Lower leg skin (tissue), 4 donors: Measurements from ENCODE around the gene S100A16. TPM values are rescaled to one million over a fixed set of nuclear protein-coding genes. Genes with fewer than 3 reads are reported as not detected.

ENCODE experiments used
- DNase-seq, 2 donors: peaks; one replicate each; pipeline ENCODE4 v3.0.0-alpha.2; 2019; ENCODE audit warnings: low spot score in 2 of 2
- H3K4me3 ChIP-seq: fragments of 200-600 bp; sonication (generic); 2 replicates; pipeline ENCODE4 v1.5.1; 2017; ENCODE audit warnings: mild to moderate bottlenecking, low read depth; ENCODE audit not compliant: poor library complexity, severe bottlenecking
- POLR2A ChIP-seq, 2 donors: fragments of 450-650 bp; IDR thresholded peaks; one replicate each; pipeline ENCODE4 v1.6.1; 2016 to 2017; ENCODE audit warnings: antibody characterized with exemption in 2 of 2, mild to moderate bottlenecking in 1 of 2, moderate library complexity in 1 of 2
- WGBS, 2 donors: methylation state at CpG; one replicate each; pipeline ENCODE4 v1.1.5; 2018; 5-methylcytosine and 5-hydroxymethylcytosine counted together
- intact Hi-C: fragments of 100-400 bp; cut with DNase I; formaldehyde crosslinking; loops from one replicate; pipeline ENCODE4 v1.15.0; 2023; ENCODE audit warnings: low total_unique reads
- total RNA-seq, 4 donors: library from RNA; depleted of rRNA; stranded (reverse); fragments of >200 nt; gene quantifications; one replicate each; pipeline ENCODE4 v1.1.0, GENCODE V29; 2016
- TF ChIP-seq, protein P1 (sequence below), 3 donors: fragments of 450-650 bp; IDR thresholded peaks; one replicate each; pipeline ENCODE4 v1.5.1; 2016; ENCODE audit warnings: antibody characterized with exemption in 3 of 3, mild to moderate bottlenecking in 3 of 3, moderate library complexity in 2 of 3

Gene S100A16
- total RNA-seq, 4 donors from 2014 or later = 289 to 390 (median 329) TPM

DNA sequence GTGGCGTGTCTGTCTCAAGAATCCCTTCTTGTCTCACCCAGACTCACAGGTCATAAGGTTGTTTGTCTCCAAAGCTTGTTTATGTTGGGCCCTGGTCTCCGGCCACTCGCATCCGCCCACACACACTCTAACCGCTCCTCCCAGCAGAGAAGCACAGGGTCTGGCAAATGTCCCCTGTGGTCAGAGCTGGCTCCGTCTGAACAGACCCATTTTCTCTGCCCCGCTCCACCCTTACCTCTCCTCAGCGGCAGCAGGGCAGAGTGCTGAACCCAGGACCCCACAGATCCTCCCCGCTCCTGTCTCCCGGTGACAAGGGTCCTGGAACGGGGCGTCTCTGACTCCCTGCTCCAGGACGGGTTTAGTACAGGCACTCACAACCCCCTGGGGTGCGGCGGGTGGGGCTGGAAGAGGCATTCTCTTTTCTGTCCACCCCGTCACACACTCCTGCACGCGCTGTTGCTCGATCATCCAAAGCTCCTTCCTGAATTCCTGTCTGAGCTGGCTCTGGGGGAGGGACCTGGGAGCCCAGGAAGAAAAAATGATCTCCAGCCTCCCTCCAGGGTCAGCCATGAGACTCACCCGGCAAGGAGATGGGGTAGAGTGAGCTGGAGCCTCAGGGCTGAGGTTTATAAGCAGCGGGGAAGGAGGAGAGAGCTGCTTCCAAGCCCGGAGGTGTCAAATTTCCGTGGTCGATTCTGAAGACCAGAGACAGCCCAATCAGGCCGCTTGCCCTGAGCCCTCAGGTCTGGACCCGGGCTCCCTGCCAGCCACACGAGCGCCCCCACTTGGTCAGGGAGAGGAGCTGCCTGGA lies 14.2 kb upstream of the S100A16 start, which contains the start of gene S100A13:
TSS of gene S100A13 (minus strand) at position 602 of the 811 bp plus-strand sequence. CDS start 1,033 bp downstream, outside the sequence.
- DNase-seq = peak; percentile 77 to 95
- TF ChIP-seq, protein P1, sequence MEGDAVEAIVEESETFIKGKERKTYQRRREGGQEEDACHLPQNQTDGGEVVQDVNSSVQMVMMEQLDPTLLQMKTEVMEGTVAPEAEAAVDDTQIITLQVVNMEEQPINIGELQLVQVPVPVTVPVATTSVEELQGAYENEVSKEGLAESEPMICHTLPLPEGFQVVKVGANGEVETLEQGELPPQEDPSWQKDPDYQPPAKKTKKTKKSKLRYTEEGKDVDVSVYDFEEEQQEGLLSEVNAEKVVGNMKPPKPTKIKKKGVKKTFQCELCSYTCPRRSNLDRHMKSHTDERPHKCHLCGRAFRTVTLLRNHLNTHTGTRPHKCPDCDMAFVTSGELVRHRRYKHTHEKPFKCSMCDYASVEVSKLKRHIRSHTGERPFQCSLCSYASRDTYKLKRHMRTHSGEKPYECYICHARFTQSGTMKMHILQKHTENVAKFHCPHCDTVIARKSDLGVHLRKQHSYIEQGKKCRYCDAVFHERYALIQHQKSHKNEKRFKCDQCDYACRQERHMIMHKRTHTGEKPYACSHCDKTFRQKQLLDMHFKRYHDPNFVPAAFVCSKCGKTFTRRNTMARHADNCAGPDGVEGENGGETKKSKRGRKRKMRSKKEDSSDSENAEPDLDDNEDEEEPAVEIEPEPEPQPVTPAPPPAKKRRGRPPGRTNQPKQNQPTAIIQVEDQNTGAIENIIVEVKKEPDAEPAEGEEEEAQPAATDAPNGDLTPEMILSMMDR (IDR thresholded peaks at IDR 0.05) = no peak
- peak in 1 of 2 donors; percentile 31 for TF ChIP-seq POLR2A (IDR thresholded peaks at IDR 0.05)
- WGBS, 2 donors = 11 to 15% methylated on average over 24 to 26 of the region's 28 CpGs
- H3K4me3 ChIP-seq = peak within 1 kb of the TSS; percentile 39
- intact Hi-C loops = loop anchor here (10.0 kb wide), 1 partner anchor 92 kb away; the partner anchor contains the start of gene S100A6

DNA sequence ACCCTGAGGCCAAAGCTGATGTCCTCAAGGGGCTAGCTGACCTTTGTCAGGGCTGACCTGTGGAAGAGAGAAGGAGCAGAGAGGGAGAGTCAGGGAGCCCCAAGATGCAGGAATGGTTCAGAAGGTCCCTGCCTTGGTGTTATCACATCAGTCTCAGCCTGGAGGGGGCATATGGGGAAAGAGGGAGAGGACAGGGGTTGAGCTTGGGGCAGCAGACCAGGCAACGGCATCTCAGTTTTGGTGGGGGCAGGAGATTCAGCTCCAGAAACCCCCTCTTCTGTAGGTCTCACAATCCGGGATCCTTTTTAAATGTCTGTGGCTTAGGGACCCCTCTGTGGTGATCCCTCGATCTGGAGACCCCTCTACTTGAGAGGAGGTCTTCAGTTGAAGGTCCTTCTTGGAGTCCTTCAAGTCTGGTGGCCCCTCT lies 13.6 kb upstream of the S100A16 start:
- TF ChIP-seq, protein P1 (IDR thresholded peaks at IDR 0.05) = no peak
- TF ChIP-seq POLR2A (IDR thresholded peaks at IDR 0.05) = no peak
- DNase-seq = no peak
- WGBS, 2 donors = 53 to 59% methylated on average over 3 of the region's 3 CpGs
- intact Hi-C loops = loop anchor here (10.0 kb wide), 1 partner anchor 92 kb away; the partner anchor contains the start of gene S100A6
- H3K4me3 ChIP-seq = peak overlapping the region; percentile 39

GRCh38 chr1:153624965-153625611 lies 12.2 kb upstream of the S100A16 start:
- intact Hi-C loops = loop anchor here (10.0 kb wide), 1 partner anchor 90 kb away; the partner anchor contains the start of gene S100A6
- DNase-seq = peak in 1 of 2 donors; percentile 70
- TF ChIP-seq, protein P1 (IDR thresholded peaks at IDR 0.05) = no peak
- no peak for TF ChIP-seq POLR2A (IDR thresholded peaks at IDR 0.05)
- H3K4me3 ChIP-seq = no peak overlapping the region
- 94% methylated on average over 10 of the region's 10 CpGs for WGBS, 2 donors

DNA sequence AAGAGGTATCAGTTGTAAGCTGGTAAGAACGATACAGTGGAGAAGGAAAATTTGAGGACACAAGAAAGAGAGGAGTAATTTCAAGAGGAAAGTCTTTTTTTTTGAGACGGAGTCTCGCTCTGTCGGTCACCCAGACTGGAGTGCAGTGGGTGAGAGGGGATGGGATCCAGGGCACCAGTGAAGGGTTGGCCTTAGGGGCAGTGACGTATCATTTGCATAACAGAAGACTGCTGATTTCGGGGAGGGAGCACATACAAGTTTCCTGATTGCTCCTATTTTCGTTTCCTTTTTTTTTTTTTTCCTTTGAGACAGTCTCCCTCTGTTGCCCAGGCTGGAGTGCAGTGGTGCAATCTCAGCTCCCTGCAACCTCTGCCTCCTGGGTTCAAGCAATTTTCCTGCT lies 10.2 kb upstream of the S100A16 start:
- TF ChIP-seq, protein P1 (IDR thresholded peaks at IDR 0.05) = no peak
- no peak for TF ChIP-seq POLR2A (IDR thresholded peaks at IDR 0.05)
- intact Hi-C loops = loop anchor here (10.0 kb wide), 1 partner anchor 88 kb away; the partner anchor contains the start of gene S100A6
- DNase-seq = no peak
- WGBS, 2 donors = 79 to 82% methylated on average over 7 of the region's 7 CpGs
- no peak overlapping the region for H3K4me3 ChIP-seq

DNA sequence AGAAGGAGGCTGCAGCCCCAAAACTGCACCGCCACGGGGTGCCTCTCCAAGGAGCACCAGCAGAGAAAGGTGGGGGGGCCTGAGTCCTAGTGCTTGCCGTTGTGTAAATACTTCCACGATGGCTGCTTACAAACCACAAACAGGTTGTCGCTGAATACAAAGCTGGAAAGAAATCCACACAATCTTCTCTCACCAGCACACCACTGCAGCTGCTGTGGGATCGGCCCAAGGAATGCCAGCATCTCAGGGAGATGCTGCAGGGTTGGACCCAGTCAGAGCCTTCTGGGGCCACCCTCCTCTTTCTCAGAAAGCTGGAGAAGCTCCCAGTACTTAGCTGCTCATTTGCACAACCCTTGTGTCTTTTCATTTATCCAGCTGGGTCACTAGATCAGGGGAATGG lies 6.2 kb upstream of the S100A16 start:
- intact Hi-C loops = no loop called here
- H3K4me3 ChIP-seq = no peak overlapping the region
- TF ChIP-seq, protein P1 (IDR thresholded peaks at IDR 0.05) = no peak
- TF ChIP-seq POLR2A (IDR thresholded peaks at IDR 0.05) = no peak
- no peak for DNase-seq
- WGBS, 2 donors = 90 to 98% methylated on average over 6 of the region's 6 CpGs
